A673 (cell line): Measurements from ENCODE around the gene HIGD1C. TPM values are rescaled to one million over a fixed set of nuclear protein-coding genes. Genes with fewer than 3 reads are reported as not detected.

ENCODE experiments used
- BruUV-seq: library from RNA; stranded (reverse); fragments of 400-500 nt; replicated peaks from 2 replicates; lab custom pipeline; 2021; lab: Mats Ljungman, UMichigan
- CTCF ChIA-PET: fragments of 300-600 bp; sonication (Branson Sonifier 250); formaldehyde crosslinking; loops from one replicate; lab custom pipeline; 2022; ENCODE audit warnings: antibody characterized with exemption; lab: Charles Lee
- POLR2A ChIA-PET: fragments of 300-600 bp; sonication (Branson Sonifier 250); formaldehyde crosslinking; loops from one replicate; lab custom pipeline; 2022; ENCODE audit warnings: antibody characterized with exemption; ENCODE audit not compliant: low non-redundant PET; lab: Charles Lee
- DNase-seq: peaks from one replicate; pipeline ENCODE4 v3.0.0-alpha.2; 2015; ENCODE audit warnings: low spot score
- H3K27ac ChIP-seq: fragments of 200-600 bp; sonication (generic); 2 replicates; pipeline ENCODE4 v1.5.1; 2016; ENCODE audit warnings: mixed run types, low read depth, mild to moderate bottlenecking, mixed read lengths, antibody characterized with exemption, low read length; ENCODE audit not compliant: poor library complexity, severe bottlenecking
- H3K27me3 ChIP-seq: fragments of 200-600 bp; sonication (generic); replicated peaks from 2 replicates; pipeline ENCODE4 v1.6.1; 2017; ENCODE audit warnings: mixed run types, low read depth, mild to moderate bottlenecking, mixed read lengths, antibody characterized with exemption, low read length; ENCODE audit not compliant: insufficient read depth, poor library complexity
- H3K36me3 ChIP-seq: fragments of 200-600 bp; sonication (generic); 2 replicates; pipeline ENCODE4 v1.6.1; 2016; ENCODE audit warnings: mixed run types, mild to moderate bottlenecking, mixed read lengths, antibody characterized with exemption, low read length; ENCODE audit not compliant: insufficient read depth, poor library complexity, severe bottlenecking
- H3K4me1 ChIP-seq: fragments of 200-600 bp; sonication (generic); 2 replicates; pipeline ENCODE4 v1.6.1; 2017; ENCODE audit warnings: mixed run types, mild to moderate bottlenecking, mixed read lengths, antibody characterized with exemption, low read length; ENCODE audit not compliant: insufficient read depth, poor library complexity, severe bottlenecking
- H3K4me3 ChIP-seq: fragments of 200-600 bp; sonication (generic); 2 replicates; pipeline ENCODE4 v1.5.1; 2016; ENCODE audit warnings: low read depth, mixed run types, mild to moderate bottlenecking, mixed read lengths, low read length; ENCODE audit not compliant: poor library complexity, severe bottlenecking
- H3K9me3 ChIP-seq: fragments of 200-600 bp; sonication (generic); 2 replicates; pipeline ENCODE4 v1.6.1; 2016; ENCODE audit warnings: mixed run types, low read depth, mild to moderate bottlenecking, mixed read lengths, antibody characterized with exemption, low read length; ENCODE audit not compliant: poor library complexity, severe bottlenecking
- CTCF ChIP-seq: fragments of 300-800, 200-600 bp; sonication (generic); conservative IDR thresholded peaks from 2 replicates; pipeline ENCODE4 v1.5.1; 2017; ENCODE audit warnings: low read depth, mild to moderate bottlenecking, antibody characterized with exemption, low read length, moderate library complexity, mixed read lengths
- EZH2 ChIP-seq: fragments of 200-600 bp; sonication (generic); IDR thresholded peaks from 2 replicates; pipeline ENCODE4 v1.6.1; 2017; ENCODE audit warnings: borderline replicate concordance, low read depth, mild to moderate bottlenecking, mixed read lengths, antibody characterized with exemption, low read length; ENCODE audit not compliant: poor library complexity, severe bottlenecking
- intact Hi-C: fragments of 100-400 bp; cut with micrococcal nuclease; formaldehyde crosslinking; loops from one replicate; pipeline ENCODE4 v1.10.0; 2022; ENCODE audit not compliant: unreplicated experiment
- total RNA-seq: library from RNA; stranded (reverse); gene quantifications from 2 replicates; pipeline ENCODE4 v1.2.3, GENCODE V29; 2021

Gene HIGD1C
- total RNA-seq, 1 experiment from 2014 or later: not detected

DNA sequence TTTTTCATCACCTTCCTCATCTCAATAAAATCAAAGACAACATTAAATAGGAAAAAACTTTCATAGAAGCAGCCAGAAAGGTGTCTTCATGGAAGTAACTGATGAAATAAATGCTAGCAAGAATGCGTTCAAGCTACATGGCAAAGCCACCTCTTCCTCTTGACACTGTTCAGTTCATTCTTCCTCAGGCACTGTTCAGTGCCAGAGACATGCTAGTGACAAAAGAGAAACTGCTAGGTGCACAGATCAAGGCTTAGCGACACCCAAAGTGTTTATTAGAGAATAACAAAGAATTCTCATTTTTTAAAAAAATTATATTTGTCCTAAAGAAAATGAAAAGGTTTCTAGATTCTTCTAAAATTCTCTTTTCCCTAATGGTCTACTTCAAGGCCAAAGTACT lies 66.6 kb downstream of the HIGD1C start:
- Histone ChIP-seq H3K27ac (no peak overlapping the region), H3K27me3 (no peaks in the 10 kb centered on the region), H3K36me3 (no peaks in the 10 kb centered on the region), H3K4me3 (no peak overlapping the region), H3K9me3 (no peaks in the 10 kb centered on the region), H3K4me1 (no peaks in the 10 kb centered on the region)
- POLR2A ChIA-PET: no interaction called here
- TF ChIP-seq EZH2 (no peak), CTCF (no peak)
- CTCF ChIA-PET: no interaction called here
- no TSS peak for BruUV-seq
- intact Hi-C loops: no loop called here
- DNase-seq: no peak

GRCh38 chr12:51019927-51020326 lies 67.6 kb downstream of the HIGD1C start:
- Histone ChIP-seq H3K27me3 (no peaks in the 10 kb centered on the region), H3K4me3 (no peak overlapping the region), H3K4me1 (peaks cover 7% of the 10 kb centered on the region), H3K27ac (no peak overlapping the region), H3K9me3 (no peaks in the 10 kb centered on the region), H3K36me3 (no peaks in the 10 kb centered on the region)
- CTCF ChIA-PET: no interaction called here
- TF ChIP-seq EZH2 (no peak), CTCF (no peak)
- no peak for DNase-seq
- POLR2A ChIA-PET: no interaction called here
- intact Hi-C loops: loop anchor here (10.0 kb wide), 1 partner anchor 515 kb away; the partner anchor contains the start of gene DIP2B
- no TSS peak for BruUV-seq

Other genes starting within 250 kb of the HIGD1C start
- 37.9 and 42.3 TPM in 2 replicates for gene ATF1, start 188.4 kb upstream of the HIGD1C start, total RNA-seq
- not detected in 2 replicates for gene TMPRSS12, start 109.6 kb upstream of the HIGD1C start, total RNA-seq
- 33.9 and 47.6 TPM in 2 replicates for gene SLC11A2, start 73.8 kb downstream of the HIGD1C start, total RNA-seq
- 60.3 and 63.7 TPM in 2 replicates for gene LETMD1, start 95.8 kb downstream of the HIGD1C start, total RNA-seq
- 38.8 and 41.5 TPM in 2 replicates for gene CSRNP2, start 131.1 kb downstream of the HIGD1C start, total RNA-seq
- gene TFCP2, start 220.6 kb downstream of the HIGD1C start, total RNA-seq: 46.1 and 49.2 TPM in 2 replicates